M059J (cell line): ENCODE data around the gene GUK1. TPM values are rescaled to one million over a fixed set of nuclear protein-coding genes. Genes with fewer than 3 reads are reported as not detected.
"Not testable (repeated sequence)": the region's sequence is repeated elsewhere in the genome, so short reads cannot be mapped to it uniquely, and the experiment has no call there.

ENCODE experiments used
- DNase-seq: peaks from one replicate; pipeline ENCODE4 v3.0.0-alpha.2; 2012; ENCODE audit warnings: low read depth
- total RNA-seq: library from RNA; depleted of rRNA; stranded (reverse); fragments of >200 nt; shearing (Covaris generic); gene quantifications from 2 replicates; pipeline ENCODE4 v1.2.3, GENCODE V29; 2014

The GUK1 gene
- total RNA-seq, 1 experiment from 2014 or later, result 347 TPM

DNA sequence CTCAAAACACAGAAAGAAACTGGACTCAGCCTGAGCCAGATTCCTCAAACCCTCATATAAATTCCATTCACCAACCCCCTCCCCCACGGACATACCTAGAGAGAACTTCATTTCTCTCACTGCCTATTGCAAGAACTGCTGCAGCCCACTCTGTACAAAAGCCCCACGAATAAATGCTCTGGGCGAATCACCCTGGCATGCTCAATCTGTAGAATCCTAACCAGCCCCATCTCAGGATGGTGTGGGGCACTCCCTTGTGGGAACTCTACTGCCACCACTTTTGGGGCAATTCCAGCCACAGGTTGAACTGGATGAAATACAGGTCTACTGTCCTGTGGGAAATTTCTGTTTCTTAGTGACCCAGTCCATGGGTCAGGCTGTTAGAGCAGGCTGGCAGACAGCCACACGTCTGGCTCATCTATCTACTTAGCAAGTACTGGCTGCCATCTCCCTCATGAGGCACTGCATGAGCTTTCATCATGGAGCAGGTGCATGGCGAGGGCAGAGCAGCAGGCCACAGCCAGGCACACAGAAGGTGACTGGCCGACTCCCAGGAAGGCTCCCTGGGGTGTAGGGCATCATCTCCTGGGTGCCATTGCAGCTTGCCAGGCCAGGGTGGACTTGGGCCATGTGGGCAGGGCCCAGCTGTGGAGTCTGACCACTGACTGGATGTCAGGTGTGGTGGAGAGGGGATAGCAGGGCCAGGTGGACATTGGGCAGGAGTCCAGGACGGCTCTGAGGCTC, 35.4 kb upstream of the GUK1 start:
- peak; percentile 45 for DNase-seq

DNA sequence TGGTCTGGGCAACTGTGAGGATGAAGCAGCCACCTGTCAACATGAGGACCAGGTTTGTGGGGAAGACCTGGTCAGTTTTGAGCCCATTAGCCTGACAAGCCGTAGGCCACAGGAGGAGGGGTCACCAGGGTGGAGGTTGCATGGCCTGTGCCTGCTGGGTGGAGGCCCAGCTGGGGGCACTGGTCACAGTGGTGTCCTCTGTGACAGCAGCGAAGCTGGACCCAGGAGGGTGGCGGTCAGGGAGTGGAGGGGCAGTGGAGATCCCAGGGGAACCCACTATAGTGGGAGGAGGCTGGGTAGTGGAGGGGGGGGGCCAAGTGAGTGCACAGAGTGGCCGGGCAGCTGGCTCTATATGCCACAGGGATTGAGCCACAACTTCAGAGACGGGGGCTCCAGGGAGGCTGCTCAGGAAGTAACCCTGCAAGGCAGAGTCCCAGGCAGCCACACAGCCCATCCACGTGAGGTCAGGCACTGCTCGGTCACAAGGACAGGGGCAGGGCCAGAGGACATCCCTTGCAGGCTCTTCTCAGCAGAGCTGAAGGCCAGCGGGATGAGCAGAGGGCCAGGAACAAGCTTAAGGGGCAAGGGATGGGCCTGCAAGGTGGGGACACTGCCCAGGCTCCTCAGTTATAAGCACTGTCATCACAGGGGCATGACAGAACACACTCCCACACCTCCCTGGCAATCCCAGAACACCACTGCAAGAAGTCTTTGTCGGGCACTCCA, 34.6 kb upstream of the GUK1 start:
- no peak for DNase-seq

DNA sequence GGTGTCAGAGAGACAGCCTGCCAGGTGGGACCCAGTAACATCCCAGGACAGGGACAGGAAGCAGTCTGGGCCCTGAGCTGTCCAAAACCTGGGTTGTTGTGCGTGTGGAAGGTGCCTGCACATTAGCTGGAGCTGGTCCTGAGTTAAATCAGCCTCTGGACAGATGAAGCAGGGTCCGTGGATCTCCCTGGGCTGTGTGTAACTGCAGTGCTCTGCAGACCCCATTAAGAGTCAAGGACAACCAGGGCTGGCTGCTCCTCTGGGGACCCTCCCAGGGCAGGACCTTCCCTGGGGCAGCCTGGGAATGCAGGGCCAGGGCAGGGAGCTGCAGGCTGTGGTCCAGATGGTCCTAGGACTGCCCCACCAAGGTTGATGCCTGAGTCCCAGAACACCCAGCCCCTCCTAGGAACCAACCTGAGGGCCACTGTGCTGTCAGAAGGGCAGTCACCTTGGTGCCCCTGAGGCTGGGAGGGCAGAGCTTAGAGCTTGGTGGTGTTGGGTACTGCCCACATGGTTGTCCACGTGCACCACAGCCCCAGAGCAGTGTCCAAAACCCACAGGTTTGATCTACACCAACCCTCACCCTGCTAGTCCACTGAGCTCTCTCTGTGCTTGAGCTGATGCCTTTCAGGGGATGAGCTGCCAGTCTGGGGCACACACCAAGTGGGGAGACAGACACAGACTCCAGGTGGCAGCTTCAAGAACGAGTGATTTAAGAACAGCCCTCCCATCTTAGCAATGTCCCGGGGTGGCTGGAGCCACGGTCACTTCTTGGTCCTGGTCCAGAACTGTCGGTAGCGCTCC, 33.9 kb upstream of the GUK1 start:
- DNase-seq, result no peak

DNA sequence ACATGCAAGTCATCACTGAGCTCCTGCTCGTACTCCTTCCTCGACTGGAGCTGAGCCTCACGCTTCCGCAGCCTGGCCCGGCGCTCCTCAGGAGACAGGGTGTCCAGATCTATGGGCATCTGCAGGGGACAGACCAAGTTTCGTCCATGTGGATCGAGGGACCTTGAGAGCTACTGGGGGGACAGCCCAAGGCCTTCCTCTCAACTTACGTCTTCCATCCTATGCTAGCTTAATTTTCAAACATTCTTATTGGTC, 33.4 kb upstream of the GUK1 start:
- DNase-seq, result no peak

DNA sequence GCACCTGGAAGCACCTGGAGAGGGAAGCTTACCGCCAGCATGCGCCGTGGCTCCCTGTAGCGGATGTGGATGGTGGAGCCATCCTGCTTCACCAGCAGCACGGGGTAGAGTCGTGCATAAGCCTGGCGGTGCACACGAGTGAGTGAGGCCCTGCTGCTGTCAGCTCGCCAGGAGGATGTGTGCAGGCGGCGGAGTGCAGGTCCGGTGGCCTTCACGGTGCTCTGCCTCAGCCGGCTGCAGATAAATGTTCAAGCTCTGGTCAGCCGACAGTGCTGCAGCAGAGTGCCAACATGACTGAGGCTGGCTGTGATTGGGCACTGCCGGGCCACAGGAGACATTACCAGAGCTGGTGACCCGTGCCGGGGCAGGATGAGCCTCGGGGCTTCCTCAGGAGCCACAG, 32.4 kb upstream of the GUK1 start:
- DNase-seq, result no peak

DNA sequence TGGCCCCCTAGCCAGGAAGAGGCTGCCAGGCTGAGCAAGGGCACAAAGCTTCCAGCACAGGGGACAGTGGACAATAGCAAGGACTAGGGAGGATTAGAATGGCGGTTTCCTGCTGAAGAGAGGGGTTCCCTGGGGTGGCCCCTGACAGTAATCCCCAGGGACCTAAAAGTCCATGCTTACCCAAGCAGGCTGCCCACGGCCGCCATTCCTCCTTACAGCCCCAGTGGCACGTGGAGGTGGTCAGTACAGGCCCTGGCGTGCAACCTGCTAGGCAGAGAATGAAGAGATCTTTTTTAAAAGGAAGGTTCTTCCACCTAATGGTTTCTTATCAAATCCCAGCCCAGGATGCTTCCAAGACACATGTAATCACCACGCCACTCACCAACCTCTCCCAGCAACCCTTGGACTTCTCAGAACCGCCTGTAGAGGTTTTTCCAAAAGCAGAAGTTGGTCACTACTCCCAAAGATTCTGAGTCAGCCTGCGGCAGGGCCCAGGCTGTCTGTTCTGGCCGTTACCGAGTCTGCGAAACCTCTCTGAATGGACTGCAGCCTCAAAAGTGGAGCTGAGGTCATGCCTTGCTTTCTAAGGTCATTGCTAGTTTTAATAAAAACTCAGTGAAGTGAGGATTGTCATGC, 31.9 kb upstream of the GUK1 start:
- DNase-seq, result no peak

DNA sequence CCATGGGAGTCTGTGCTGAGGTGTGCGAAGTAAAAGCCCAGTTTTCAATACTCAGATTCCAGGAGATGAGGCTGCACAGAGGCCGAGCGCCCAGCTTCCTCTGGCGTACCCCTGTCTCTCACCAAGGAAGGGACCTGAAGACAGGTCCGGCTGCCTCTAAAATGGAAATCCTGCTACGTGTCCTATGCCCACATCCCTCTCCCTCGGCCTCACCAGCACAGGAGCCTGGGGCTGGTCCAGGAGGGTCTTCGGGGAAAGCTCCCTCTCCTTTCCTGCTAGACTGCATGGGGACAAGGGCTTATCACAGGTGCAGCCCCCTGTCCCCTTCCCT, 31.4 kb upstream of the GUK1 start:
- DNase-seq, result no peak

DNA sequence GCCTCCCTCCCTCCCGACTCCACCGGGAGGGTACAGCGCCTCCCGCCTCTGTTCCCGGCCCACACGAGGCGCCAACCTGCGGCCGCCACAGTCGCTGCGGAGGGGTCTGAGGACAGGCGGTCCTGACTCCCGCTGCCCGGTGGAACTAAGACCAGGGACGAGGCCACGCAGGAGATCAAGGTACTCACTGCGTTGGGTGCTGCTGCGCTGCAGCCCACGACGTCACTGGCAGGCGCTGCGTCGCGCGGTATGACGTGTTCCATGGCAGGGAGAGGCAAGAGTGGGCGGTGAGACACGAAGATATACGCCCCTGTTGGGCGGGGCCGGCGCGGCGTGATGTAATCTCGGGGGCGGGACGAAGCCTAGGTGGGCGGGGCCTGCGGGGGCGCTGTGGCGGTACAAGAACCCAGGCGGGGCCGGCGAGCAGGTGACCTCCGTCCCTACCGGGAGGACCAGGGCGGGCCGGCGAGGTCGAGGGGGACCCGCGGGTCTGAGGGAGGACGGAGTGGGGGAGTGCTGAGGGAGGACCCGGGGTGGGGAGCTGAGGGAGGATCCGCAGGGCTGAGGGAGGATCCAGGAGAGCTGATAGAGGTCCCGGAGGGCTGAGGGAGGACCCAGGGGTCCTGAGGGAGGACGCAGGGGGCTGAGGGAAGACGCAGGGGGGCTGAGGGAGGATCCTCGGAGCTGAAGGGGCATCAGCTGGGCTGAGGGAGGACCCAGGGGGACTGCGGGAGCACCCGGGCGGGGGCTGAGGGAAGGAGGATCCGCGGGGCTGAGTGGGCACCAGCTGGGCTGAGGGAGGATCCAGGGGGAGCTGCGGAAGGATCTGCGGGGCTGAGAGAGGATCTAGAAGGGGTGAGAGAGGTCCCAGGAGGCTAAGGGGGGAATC, 30.8 kb upstream of the GUK1 start, which contains the start of gene MRPL55:
Gene MRPL55 (minus strand): TSS at position 227 of the 889 bp plus-strand sequence. CDS start 1,039 bp downstream, outside the sequence.
- peak; percentile 93 for DNase-seq

DNA sequence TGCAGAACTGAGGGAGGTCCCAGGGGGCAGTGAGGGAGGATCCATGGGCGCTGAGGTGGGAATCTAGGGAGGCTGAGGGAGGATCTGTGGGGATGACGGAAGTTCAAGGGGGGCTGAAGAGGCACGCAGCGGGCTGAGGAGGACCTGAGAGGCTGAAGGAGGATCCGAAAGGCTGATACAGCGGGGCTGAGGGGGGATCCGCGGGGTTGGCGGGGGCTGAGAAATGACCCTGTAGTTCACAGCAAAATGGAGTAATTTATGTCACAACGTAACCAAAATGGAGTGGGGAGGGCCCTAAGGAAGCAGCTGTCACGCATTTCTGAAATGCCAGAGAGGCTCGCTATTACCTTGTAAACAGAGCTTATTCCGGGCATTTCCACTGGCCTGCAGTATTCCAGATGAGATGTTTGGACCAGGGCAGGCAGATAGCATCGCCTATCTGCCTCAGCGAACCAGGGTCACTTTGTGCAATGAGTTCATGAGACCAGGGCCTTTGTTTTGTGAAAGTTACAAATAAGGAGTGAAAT, 30.1 kb upstream of the GUK1 start:
- DNase-seq, result no peak

DNA sequence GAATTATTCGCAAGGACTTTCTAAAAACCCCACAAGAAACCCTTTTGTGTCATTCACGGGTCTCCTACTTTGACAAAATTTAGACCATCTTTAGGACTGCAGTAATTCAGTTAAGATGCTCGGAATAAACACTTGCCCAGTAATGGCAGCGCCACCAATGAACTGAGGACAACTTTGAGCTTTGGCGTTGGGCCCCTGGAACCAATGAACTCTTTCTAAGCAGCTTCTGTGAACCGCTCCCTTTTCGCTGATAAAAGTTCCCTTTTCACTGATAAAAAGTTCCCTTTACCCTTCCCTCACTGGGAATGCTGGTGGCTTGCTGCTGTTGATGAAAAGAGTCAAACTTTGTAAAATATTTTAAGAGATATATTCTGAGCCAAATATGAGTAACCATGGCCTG, 29.5 kb upstream of the GUK1 start:
- no peak for DNase-seq

DNA sequence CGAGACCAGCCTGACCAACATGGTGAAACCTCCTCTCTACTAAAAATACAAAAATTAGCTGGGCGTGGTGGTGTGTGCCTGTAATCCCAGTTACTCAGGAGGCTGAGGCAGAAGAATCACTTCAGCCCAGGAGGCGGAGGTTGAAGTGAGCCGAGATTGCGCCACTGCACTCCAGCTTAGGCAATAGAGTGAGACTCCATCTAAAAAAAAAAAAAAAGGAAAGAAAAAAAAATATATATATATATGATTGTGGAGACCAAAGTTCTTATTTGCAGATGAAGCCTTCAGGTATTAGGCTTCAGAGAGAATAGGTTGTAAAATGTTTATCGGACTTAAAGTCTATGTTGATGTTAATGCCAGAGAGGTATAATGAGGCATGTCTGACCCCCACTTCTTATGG, 28.8 kb upstream of the GUK1 start:
- DNase-seq, result not testable (repeated sequence)

DNA sequence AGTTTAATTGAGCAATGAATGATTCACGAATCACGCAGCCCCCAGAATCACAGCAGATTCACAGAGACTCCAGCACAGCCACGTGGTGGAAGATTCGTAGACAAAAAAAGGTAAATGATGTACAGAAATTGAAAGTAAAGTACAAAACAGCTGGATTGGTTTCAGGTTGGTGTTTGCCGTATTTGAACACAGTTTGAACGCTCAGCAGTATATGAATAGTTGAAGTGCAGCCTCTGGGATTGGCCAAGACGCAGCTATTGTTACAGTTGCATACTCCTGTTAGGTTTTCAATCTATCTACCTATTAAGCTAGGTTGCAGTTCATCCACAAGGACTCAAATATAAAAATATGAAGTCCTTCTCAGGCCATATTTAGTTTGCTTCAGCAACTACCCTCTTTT, 27.9 kb upstream of the GUK1 start:
- no peak for DNase-seq

DNA sequence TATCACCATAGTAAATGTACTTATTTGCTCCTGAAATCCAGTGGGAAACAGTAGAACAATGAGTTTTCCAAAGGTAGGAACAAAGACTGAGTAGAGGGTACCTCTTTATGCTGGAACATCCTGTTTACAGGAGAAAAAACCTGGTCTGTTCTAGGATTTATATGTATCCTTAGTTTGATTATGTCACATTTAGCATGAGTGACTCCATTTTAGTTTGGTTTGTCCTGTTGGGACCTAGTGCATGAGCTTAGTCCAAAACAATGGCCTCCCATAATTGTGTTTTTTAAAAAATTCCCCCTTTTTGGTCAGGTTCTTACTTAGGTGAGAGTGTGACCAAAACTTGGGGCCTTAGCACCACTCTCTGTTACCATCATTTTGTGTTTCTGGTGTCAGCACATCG, 27.5 kb upstream of the GUK1 start:
- DNase-seq, result no peak

DNA sequence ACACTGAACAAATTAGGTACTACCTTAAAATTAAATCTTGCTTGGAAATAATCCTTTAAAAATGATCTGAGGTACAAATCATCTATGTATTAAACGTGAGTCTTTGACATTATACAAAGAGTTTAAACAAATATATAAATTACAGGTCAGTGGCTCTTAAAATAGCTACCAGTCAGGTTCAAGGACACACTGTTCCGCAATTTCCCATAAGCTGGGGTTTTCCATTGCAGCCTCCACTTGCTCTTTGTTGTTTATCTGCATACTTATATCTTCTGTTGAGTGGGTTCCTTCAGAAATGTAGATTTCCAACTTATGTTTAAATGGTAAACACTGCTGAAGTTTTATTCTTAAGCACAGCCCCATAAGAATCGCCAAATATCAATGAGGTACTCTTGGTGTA, 25.3 kb upstream of the GUK1 start:
- DNase-seq, result no peak

DNA sequence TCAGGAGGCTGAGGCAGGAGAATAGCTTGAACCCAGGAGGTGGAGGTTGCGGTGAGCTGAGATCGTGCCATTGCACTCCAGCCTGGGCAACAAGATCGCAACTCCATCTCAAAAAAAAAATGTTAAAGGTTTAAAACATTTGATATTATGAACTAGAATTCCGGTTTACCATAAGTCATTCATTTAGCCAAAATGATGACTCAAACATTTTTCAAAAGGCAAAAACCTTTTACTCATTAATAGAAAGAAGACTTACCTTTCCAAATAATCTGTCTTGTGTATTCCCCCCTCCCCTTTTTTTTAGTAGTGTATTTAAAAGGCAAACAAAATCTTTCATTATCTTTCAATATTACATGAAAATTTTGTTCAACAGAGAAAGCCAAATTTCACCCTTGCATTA, 22.7 kb upstream of the GUK1 start:
- DNase-seq, result no peak

DNA sequence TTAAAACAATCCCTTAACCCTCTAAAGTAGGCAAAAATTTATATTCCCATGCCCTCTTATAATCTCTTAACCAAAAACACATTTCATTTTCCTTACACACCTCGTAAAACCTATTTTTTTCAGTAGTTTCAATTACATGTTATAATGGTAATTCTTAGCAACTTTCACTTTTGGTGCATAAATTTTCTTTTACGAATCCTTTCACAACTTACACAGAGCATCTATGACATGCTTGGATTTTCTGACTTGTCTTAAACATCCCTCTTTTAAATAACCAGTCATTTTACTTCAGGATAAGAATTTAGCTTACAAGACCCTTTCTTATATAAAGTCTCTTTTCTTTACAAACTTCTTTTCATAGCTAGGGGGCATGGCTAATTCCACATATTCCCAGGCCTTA, 22.0 kb upstream of the GUK1 start:
- DNase-seq, result no peak

DNA sequence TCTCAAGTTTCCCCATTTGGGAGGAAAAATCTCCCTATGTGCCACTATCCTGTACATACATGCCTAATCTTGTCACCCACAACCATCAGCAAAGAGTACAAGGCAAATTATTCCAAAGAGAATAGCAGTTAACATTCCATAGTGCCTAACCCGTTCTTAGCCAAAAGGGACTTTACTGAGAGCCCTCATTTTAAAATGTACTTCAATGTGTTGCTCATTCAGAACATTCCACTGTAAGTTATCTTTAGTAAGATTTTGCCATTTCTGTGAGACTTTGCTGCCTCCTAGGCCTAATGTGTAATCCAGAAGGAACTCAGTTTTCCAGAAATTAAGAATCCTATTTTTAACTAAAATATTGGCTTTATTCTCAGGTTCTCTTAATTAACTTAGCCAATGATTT, 19.7 kb upstream of the GUK1 start:
- DNase-seq, result no peak

DNA sequence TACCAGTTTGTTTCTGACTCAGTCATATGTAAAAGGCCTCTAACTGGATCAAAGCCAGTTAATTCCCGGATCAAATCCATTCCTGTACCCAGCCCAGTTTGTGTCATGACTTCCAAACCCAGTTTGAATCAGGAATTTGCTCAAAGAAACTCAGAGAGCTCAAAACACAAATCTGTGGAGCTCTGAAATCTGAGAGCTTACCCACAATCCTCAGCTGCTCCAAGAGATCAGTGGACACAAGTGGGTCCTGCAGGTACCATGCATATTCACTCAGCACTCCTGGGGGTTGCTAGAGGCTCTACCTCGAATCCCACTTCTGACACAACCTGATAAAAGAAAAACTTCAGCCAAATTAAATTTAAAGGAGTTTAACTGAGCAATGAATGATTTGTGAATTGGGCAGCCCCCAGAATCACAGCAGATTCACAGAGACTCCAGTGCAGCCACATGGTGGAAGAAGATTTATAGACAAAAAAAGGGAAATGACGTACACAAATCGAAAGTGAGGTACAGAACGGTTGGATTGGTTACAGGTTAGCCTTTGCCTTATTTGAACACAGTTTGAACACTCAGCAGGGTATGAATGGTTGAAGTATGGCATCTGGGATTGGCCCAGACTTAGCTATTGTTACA, 19.1 kb upstream of the GUK1 start:
- DNase-seq, result no peak

DNA sequence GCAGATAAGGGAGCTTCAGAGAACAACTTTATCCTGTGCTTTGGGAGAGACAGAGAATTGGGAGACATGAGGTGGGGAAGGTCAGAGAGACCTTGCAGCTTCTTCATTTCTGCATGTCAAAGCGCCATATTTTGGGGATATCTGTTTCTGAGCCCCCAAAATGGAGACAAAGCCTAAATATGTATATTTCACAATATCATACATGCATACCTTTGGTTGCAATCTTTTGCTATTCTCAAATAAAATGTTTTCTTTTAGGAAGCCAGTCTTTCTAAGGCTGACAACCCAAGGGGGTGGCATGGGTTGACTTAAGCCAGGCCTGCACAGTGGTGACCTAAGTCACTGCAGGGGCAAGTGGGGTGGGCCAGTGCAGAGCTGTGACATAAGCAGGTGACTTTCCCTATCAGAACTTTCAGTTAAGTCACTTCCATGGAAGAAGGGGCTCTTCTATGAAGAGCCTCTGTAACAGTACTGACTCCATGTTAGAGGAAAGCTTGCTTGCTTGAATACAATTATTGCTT, 17.1 kb upstream of the GUK1 start:
- DNase-seq, result no peak

DNA sequence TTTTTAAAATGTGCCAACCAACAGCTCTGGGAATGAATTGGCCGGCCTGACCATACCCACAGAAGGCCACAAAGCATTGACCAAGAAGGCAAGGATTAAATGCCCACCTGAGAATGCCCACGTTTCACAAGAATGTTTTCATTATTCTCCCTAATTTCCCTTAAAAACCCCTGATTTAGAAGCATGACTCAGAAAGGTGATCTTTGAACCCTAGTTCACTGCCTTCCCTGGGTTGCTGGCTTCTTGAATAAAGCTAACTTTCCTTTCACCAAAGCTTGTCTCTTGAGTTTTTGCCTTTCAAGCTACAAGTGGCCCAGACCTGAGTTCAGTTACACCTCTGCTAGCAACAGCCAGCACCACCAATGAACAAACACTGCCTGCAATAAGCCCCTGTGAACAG, 16.6 kb upstream of the GUK1 start:
- no peak for DNase-seq

DNA sequence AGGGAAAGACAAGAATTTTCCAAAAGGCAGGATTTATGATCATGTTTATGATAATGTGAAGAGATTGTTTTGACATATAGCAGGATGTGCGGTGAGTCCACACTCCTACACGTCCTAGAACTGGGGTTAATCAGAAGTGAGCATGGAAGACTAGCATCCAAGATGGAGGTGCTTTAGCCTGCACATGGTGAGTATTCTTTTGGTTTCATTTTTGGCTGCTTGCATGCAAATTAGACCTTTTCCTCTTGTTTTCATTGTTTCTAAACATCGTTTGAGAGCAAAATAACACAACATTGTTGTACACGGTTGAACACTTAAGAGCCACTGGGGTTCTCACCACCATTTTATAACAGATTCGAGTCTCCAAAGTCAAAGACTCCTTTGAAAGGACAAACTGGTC, 14.9 kb upstream of the GUK1 start:
- no peak for DNase-seq
